IMR-90 (cell line): ENCODE results near the gene AUTS2. TPM values are rescaled to one million over a fixed set of nuclear protein-coding genes. Genes with fewer than 3 reads are reported as not detected.

Source experiments
- ATAC-seq: fragments of 200-7000 bp; cut with Tn5 transposase; 2 replicates; pipeline ENCODE4 v1.9.1; 2020; ENCODE audit warnings: low read depth, mild to moderate bottlenecking, moderate library complexity
- BruUV-seq: library from RNA; stranded (reverse); fragments of 400-500 nt; replicated peaks from 2 replicates; lab custom pipeline; 2021; lab: Mats Ljungman, UMichigan
- CTCF ChIA-PET: fragments of 300-600 bp; formaldehyde crosslinking; extraction: SDS; loops from one replicate; lab custom pipeline; 2021; ENCODE audit warnings: antibody characterized with exemption; lab: Yijun Ruan, JAX
- POLR2A ChIA-PET: fragments of 300-600 bp; sonication (Branson Sonifier 250); formaldehyde crosslinking; loops from one replicate; lab custom pipeline; 2022; ENCODE audit warnings: antibody characterized with exemption; ENCODE audit not compliant: unreplicated experiment; lab: Charles Lee
- DNase-seq: peaks from one replicate; pipeline ENCODE4 v3.0.0; 2013
- H2AFZ ChIP-seq: replicated peaks from 2 replicates; pipeline ENCODE3; 2013; ENCODE audit warnings: low read length, mild to moderate bottlenecking; ENCODE audit not compliant: poor library complexity
- H2AK5ac ChIP-seq: 2 replicates; pipeline ENCODE4 v1.6.1; 2013; ENCODE audit warnings: low read depth, low read length, inconsistent platforms
- H2AK9ac ChIP-seq: replicated peaks from 2 replicates; pipeline ENCODE3; 2013; ENCODE audit warnings: mild to moderate bottlenecking, low read depth, low read length, moderate library complexity; ENCODE audit not compliant: poor library complexity
- H2BK120ac ChIP-seq: 2 replicates; pipeline ENCODE4 v1.6.1; 2013; ENCODE audit warnings: low read depth, low read length, inconsistent platforms
- H2BK15ac ChIP-seq: 3 replicates; pipeline ENCODE4 v1.6.1; 2013; ENCODE audit warnings: low read depth, low read length, inconsistent platforms
- H2BK20ac ChIP-seq: 2 replicates; pipeline ENCODE4 v1.6.1; 2013; ENCODE audit warnings: low read depth, mild to moderate bottlenecking, inconsistent platforms, low read length, moderate library complexity
- H2BK5ac ChIP-seq: 2 replicates; pipeline ENCODE4 v1.6.1; 2013; ENCODE audit warnings: mild to moderate bottlenecking, low read depth, low read length, inconsistent platforms; ENCODE audit not compliant: poor library complexity, severe bottlenecking
- H3K14ac ChIP-seq: replicated peaks from 2 replicates; pipeline ENCODE4 v1.6.1; 2013; ENCODE audit warnings: low read depth, low read length, inconsistent platforms
- H3K18ac ChIP-seq: 2 replicates; pipeline ENCODE4 v1.6.1; 2013; ENCODE audit warnings: low read depth, low read length, control low read depth
- H3K23ac ChIP-seq: 2 replicates; pipeline ENCODE4 v1.6.1; 2013; ENCODE audit warnings: low read depth, low read length, inconsistent platforms
- H3K27ac ChIP-seq: 2 replicates; pipeline ENCODE4 v1.5.1; 2013; ENCODE audit warnings: mild to moderate bottlenecking, control low read depth, low read length; ENCODE audit not compliant: insufficient read depth
- H3K27me3 ChIP-seq: 2 replicates; pipeline ENCODE4 v1.6.1; 2013; ENCODE audit warnings: low read length; ENCODE audit not compliant: control insufficient read depth, insufficient read depth
- H3K36me3 ChIP-seq: 2 replicates; pipeline ENCODE4 v1.6.1; 2013; ENCODE audit warnings: low read length, mixed read lengths; ENCODE audit not compliant: control insufficient read depth, insufficient read depth
- H3K4ac ChIP-seq: 2 replicates; pipeline ENCODE4 v1.6.1; 2013; ENCODE audit warnings: low read depth, low read length, inconsistent platforms
- H3K4me1 ChIP-seq: 2 replicates; pipeline ENCODE4 v1.6.1; 2013; ENCODE audit warnings: low read length, mixed read lengths; ENCODE audit not compliant: control insufficient read depth, insufficient read depth
- H3K4me2 ChIP-seq: 2 replicates; pipeline ENCODE4 v1.6.1; 2013; ENCODE audit warnings: low read depth, mild to moderate bottlenecking, control low read depth, low read length, moderate library complexity
- H3K4me3 ChIP-seq: 2 replicates; pipeline ENCODE4 v1.5.1; 2013; ENCODE audit warnings: low read depth, mild to moderate bottlenecking, control low read depth, low read length, moderate library complexity; ENCODE audit not compliant: insufficient read depth
- H3K56ac ChIP-seq: 2 replicates; pipeline ENCODE4 v1.6.1; 2013; ENCODE audit warnings: low read length, inconsistent platforms; ENCODE audit not compliant: insufficient read depth; ENCODE audit errors: extremely low read depth
- H3K79me1 ChIP-seq, 2 experiments: 2 replicates each; pipeline ENCODE4 v1.6.1; 2013; ENCODE audit warnings: low read length in 2 of 2, inconsistent platforms in 1 of 2, low read depth in 1 of 2
- H3K9ac ChIP-seq: 2 replicates; pipeline ENCODE4 v1.6.1; 2013; ENCODE audit warnings: low read depth, low read length, control low read depth
- H3K9me1 ChIP-seq: 2 replicates; pipeline ENCODE4 v1.6.1; 2013; ENCODE audit warnings: low read length, inconsistent platforms; ENCODE audit not compliant: insufficient read depth
- H3K9me3 ChIP-seq: 2 replicates; pipeline ENCODE4 v1.6.1; 2013; ENCODE audit warnings: low read length; ENCODE audit not compliant: control insufficient read depth, insufficient read depth
- H4K20me1 ChIP-seq: 2 replicates; pipeline ENCODE4 v1.6.1; 2013; ENCODE audit warnings: low read length, inconsistent platforms; ENCODE audit not compliant: insufficient read depth
- H4K5ac ChIP-seq: 2 replicates; pipeline ENCODE4 v1.6.1; 2013; ENCODE audit warnings: mild to moderate bottlenecking, low read depth, low read length, control low read depth
- H4K8ac ChIP-seq, 2 experiments: 2 replicates each; pipeline ENCODE4 v1.6.1; 2013; ENCODE audit warnings: low read depth in 2 of 2, low read length in 2 of 2, control low read depth in 1 of 2, inconsistent platforms in 1 of 2
- H4K91ac ChIP-seq: 2 replicates; pipeline ENCODE4 v1.6.1; 2013; ENCODE audit warnings: low read depth, low read length, inconsistent platforms; ENCODE audit not compliant: insufficient read depth
- MXI1 ChIP-seq: IDR thresholded peaks from 2 replicates; pipeline ENCODE4 v1.6.1; 2012; ENCODE audit warnings: low read depth, mild to moderate bottlenecking, low read length, moderate library complexity, borderline replicate concordance
- WGBS, 2 experiments: methylation state at CpG; one replicate each; pipeline versions ENCODE4 v1.1.5 to v1.1.7; 2013; ENCODE audit warnings: missing lambda C conversion rate in 2 of 2; ENCODE audit not compliant: insufficient read length in 1 of 2; ENCODE audit errors: extremely low coverage in 2 of 2; 5-methylcytosine and 5-hydroxymethylcytosine counted together
- dilution Hi-C: fragments of 300-500 bp; cut with HindIII; formaldehyde crosslinking; loops from one replicate; pipeline ENCODE4 v1.14.3; 2018; ENCODE audit warnings: low sequenced_read_pairs; ENCODE audit not compliant: unreplicated experiment
- in situ Hi-C: fragments of 300-500 bp; cut with MboI; formaldehyde crosslinking; loops from 3 replicates; pipeline ENCODE4 v1.14.3; 2019; ENCODE audit warnings: low sequenced_read_pairs, inconsistent platforms, mixed read lengths
- intact Hi-C: fragments of 100-400 bp; cut with micrococcal nuclease; formaldehyde crosslinking; loops from 2 replicates; pipeline ENCODE4 v1.10.0; 2022
- polyA plus RNA-seq, 3 experiments: library from polyadenylated mRNA; depleted of rRNA; stranded (reverse); fragments of >200 nt; gene quantifications; 2 replicates each; pipeline ENCODE4 v1.2.3, GENCODE V29; 2012; ENCODE audit warnings: low replicate concordance in 1 of 3
- total RNA-seq: library from RNA; depleted of rRNA; stranded (reverse); fragments of >200 nt; gene quantifications from 2 replicates; pipeline ENCODE4 v1.2.3, GENCODE V29; 2012

Gene AUTS2
- total and polyA plus RNA-seq, 2 of the 4 experiments (the other 2 are of a cell fraction): 0.90 to 3.0 TPM

DNA sequence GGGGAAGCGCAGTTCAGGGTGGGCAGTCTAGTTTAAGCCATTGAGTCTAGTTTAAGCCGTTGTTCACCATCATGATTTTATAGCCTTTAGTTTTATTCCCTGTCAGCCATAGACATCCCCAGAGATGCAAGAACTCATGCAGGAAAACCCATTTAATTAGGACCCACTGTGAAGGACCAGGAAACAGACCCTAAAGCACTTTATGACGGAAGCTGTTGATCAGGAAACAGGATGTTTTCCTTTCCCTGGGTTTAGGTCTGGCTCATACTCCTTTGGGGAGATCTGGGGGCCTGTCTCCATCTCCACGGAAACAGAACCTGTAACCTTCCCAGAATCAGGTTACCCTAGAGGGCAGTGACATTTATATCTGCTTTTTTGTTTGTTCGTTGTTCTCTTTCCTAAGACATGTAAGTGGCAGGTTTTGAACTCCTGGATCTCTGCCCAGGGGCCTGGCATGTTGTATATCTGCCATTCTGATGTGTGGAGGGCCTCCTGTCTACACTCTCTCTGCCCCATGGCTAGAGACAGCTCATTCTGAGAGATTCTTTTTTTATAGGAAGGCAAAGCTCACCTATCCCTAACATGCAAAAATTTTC lies 876.5 kb downstream of the AUTS2 start:
- Histone ChIP-seq H3K4me1 (no peaks in the 10 kb centered on the region), H2BK20ac (no peak overlapping the region), H3K56ac (no peak overlapping the region), H2AFZ (no peak overlapping the region), H2BK120ac (no peak overlapping the region), H3K4me2 (no peak overlapping the region), H4K91ac (no peak overlapping the region), H3K9ac (no peak overlapping the region), H2BK15ac (no peak overlapping the region), H3K18ac (no peak overlapping the region), H3K9me1 (no peaks in the 10 kb centered on the region), H3K4me3 (no peak overlapping the region), H3K27me3 (no peaks in the 10 kb centered on the region), H4K20me1 (no peaks in the 10 kb centered on the region), H3K36me3 (no peaks in the 10 kb centered on the region), H3K27ac (no peak overlapping the region), H4K8ac (no peak overlapping the region), H3K14ac (no peak overlapping the region), H3K79me1 (no peaks in the 10 kb centered on the region), H2BK5ac (no peak overlapping the region), H4K5ac (no peak overlapping the region), H3K23ac (no peak overlapping the region), H3K4ac (no peak overlapping the region), H2AK5ac (no peak overlapping the region), H2AK9ac (no peak overlapping the region), H3K9me3 (no peaks in the 10 kb centered on the region)
- BruUV-seq: no TSS peak
- POLR2A ChIA-PET: no interaction called here
- no peak for DNase-seq
- no peak for ATAC-seq
- intact Hi-C loops (no loop called here), dilution Hi-C loops (no loop called here), in situ Hi-C loops (no loop called here)
- CTCF ChIA-PET: no interaction called here
- WGBS, 2 experiments: no CpG with 5 or more reads among the region's 5 CpGs
- no peak for TF ChIP-seq MXI1
